Neural cell (in vitro differentiated cells): ENCODE measurements around the gene ADTRP. TPM values are rescaled to one million over a fixed set of nuclear protein-coding genes. Genes with fewer than 3 reads are reported as not detected.

Experiments
- H2AFZ ChIP-seq: fragments of 200-600, 300-800 bp; sonication (generic), shearing (Covaris generic); 2 replicates; pipeline ENCODE4 v1.6.0; 2014; ENCODE audit warnings: low read depth, mild to moderate bottlenecking, antibody characterized with exemption, low read length, moderate library complexity
- H3F3A ChIP-seq: fragments of 200-600 bp; shearing (Covaris generic); 2 replicates; pipeline ENCODE4 v1.6.1; 2016; ENCODE audit warnings: mild to moderate bottlenecking, moderate library complexity, mixed read lengths, antibody characterized with exemption, low read length; ENCODE audit not compliant: insufficient read depth, poor library complexity, severe bottlenecking
- H3K27ac ChIP-seq: fragments of 200-600, 300-800 bp; sonication (generic), shearing (Covaris generic); 2 replicates; pipeline ENCODE4 v1.5.1; 2014; ENCODE audit warnings: mild to moderate bottlenecking, low read length, moderate library complexity
- H3K27me3 ChIP-seq: fragments of 300-800, 200-600 bp; sonication (generic), shearing (Covaris generic); 2 replicates; pipeline ENCODE4 v1.6.0; 2014; ENCODE audit warnings: mild to moderate bottlenecking, low read depth, low read length, moderate library complexity; ENCODE audit not compliant: insufficient read depth
- H3K36me3 ChIP-seq: fragments of 300-800, 200-600 bp; sonication (generic), shearing (Covaris generic); 2 replicates; pipeline ENCODE4 v1.5.1; 2014; ENCODE audit warnings: mild to moderate bottlenecking, antibody characterized with exemption, low read length, moderate library complexity; ENCODE audit not compliant: insufficient read depth
- H3K4me2 ChIP-seq: fragments of 300-800, 200-600 bp; sonication (generic), shearing (Covaris generic); 2 replicates; pipeline ENCODE4 v1.6.0; 2014; ENCODE audit warnings: mild to moderate bottlenecking, low read length
- H3K4me3 ChIP-seq: fragments of 300-800, 200-600 bp; sonication (generic), shearing (Covaris generic); 2 replicates; pipeline ENCODE4 v1.5.1; 2014; ENCODE audit warnings: mild to moderate bottlenecking, low read length, moderate library complexity
- H3K79me2 ChIP-seq: fragments of 200-600 bp; shearing (Covaris generic); replicated peaks from 2 replicates; pipeline ENCODE4 v1.6.0; 2014; ENCODE audit warnings: mild to moderate bottlenecking, low read length, moderate library complexity; ENCODE audit not compliant: insufficient read depth
- H3K9ac ChIP-seq: fragments of 300-800, 200-600 bp; sonication (generic), shearing (Covaris generic); 2 replicates; pipeline ENCODE4 v1.6.1; 2016; ENCODE audit warnings: mild to moderate bottlenecking, low read length, mixed read lengths
- H3K9me2 ChIP-seq: fragments of 200-600 bp; shearing (Covaris generic); 2 replicates; pipeline ENCODE4 v1.6.1; 2016; ENCODE audit warnings: mild to moderate bottlenecking, low read length, mixed read lengths; ENCODE audit not compliant: insufficient read depth
- H3K9me3 ChIP-seq: fragments of 200-600, 300-800 bp; sonication (generic), shearing (Covaris generic); 2 replicates; pipeline ENCODE4 v1.6.1; 2016; ENCODE audit warnings: mild to moderate bottlenecking, mixed run types, low read length, moderate library complexity, mixed read lengths
- H4K20me1 ChIP-seq: fragments of 200-600 bp; shearing (Covaris generic); 2 replicates; pipeline ENCODE4 v1.6.1; 2016; ENCODE audit warnings: mild to moderate bottlenecking, mixed run types; ENCODE audit not compliant: insufficient read depth
- CTCF ChIP-seq: fragments of 450-650 bp; IDR thresholded peaks from 2 replicates; pipeline ENCODE4 v1.5.1; 2014; ENCODE audit warnings: antibody characterized with exemption, mild to moderate bottlenecking, moderate library complexity; ENCODE audit not compliant: poor library complexity, severe bottlenecking
- EP300 ChIP-seq: fragments of 450-650 bp; conservative IDR thresholded peaks from 2 replicates; pipeline ENCODE4 v1.6.1; 2014; ENCODE audit warnings: antibody characterized with exemption, mild to moderate bottlenecking, moderate library complexity; ENCODE audit not compliant: poor library complexity, severe bottlenecking
- EZH2 ChIP-seq: fragments of 200-600, 300-800 bp; shearing (Covaris generic), sonication (generic); IDR thresholded peaks from 2 replicates; pipeline ENCODE4 v1.6.1; 2014; ENCODE audit warnings: antibody characterized with exemption, low read length, borderline replicate concordance, mild to moderate bottlenecking; ENCODE audit not compliant: insufficient read depth, poor library complexity, severe bottlenecking
- MXI1 ChIP-seq: fragments of 450-650 bp; conservative IDR thresholded peaks from 2 replicates; pipeline ENCODE4 v1.6.1; 2014; ENCODE audit warnings: antibody characterized with exemption, mild to moderate bottlenecking; ENCODE audit not compliant: poor library complexity, severe bottlenecking
- POLR2AphosphoS5 ChIP-seq: IDR thresholded peaks from 2 replicates; pipeline ENCODE4 v1.6.1; 2012
- RAD21 ChIP-seq: fragments of 450-650 bp; conservative IDR thresholded peaks from 2 replicates; pipeline ENCODE4 v1.6.1; 2014; ENCODE audit warnings: antibody characterized with exemption, mild to moderate bottlenecking, moderate library complexity
- REST ChIP-seq: IDR thresholded peaks from 2 replicates; pipeline ENCODE4 v1.6.1; 2012; ENCODE audit warnings: borderline replicate concordance
- SMC3 ChIP-seq: fragments of 450-650 bp; conservative IDR thresholded peaks from 2 replicates; pipeline ENCODE4 v1.6.1; 2014; ENCODE audit warnings: antibody characterized with exemption, mild to moderate bottlenecking, moderate library complexity; ENCODE audit not compliant: poor library complexity
- TAF1 ChIP-seq: IDR thresholded peaks from 2 replicates; pipeline ENCODE4 v1.6.1; 2012; ENCODE audit warnings: low read depth
- polyA minus RNA-seq: library from RNA; depleted of rRNA, polyadenylated mRNA; stranded (reverse); fragments of >200 nt; gene quantifications from 2 replicates; pipeline ENCODE4 v1.2.3, GENCODE V29; 2014
- polyA plus RNA-seq: library from polyadenylated mRNA; depleted of rRNA; stranded (reverse); fragments of >200 nt; gene quantifications from 2 replicates; pipeline ENCODE4 v1.2.3, GENCODE V29; 2014

ADTRP gene
- polyA plus RNA-seq (not detected in 2 replicates), polyA minus RNA-seq (not detected in 2 replicates)

- no peaks in the 10 kb centered on the region for H3K9me2 ChIP-seq
- no peaks in the 10 kb centered on the region for H3F3A ChIP-seq
- no peak within 1 kb of the TSS for H3K4me2 ChIP-seq
- no peak within 1 kb of the TSS for H3K4me3 ChIP-seq
- no peak within 1 kb of the TSS for H2AFZ ChIP-seq
- no peaks in the 10 kb centered on the region for H3K9me3 ChIP-seq
- no peak within 1 kb of the TSS for H3K27ac ChIP-seq
- no peaks in the 10 kb centered on the region for H3K79me2 ChIP-seq
- no peak within 1 kb of the TSS for H3K9ac ChIP-seq
- no peaks in the 10 kb centered on the region for H3K36me3 ChIP-seq
- no peaks in the 10 kb centered on the region for H4K20me1 ChIP-seq
- TF ChIP-seq CTCF (no peak), MXI1 (no peak), SMC3 (no peak), POLR2AphosphoS5 (no peak), REST (no peak), EP300 (no peak), TAF1 (no peak), EZH2 (no peak), RAD21 (no peak)
- H3K27me3 ChIP-seq = peaks cover 6% of the 10 kb centered on the region
Measured at GRCh38 chr6:11778648-11779328, at the start of gene ADTRP. Gene ADTRP (minus strand): TSS chr6:11778803. CDS start chr6:11778759, 44 bp downstream.

GRCh38 chr6:11826779-11827178 is 48.2 kb upstream of the ADTRP start:
- Histone ChIP-seq H3K4me2 (no peak overlapping the region), H3K27ac (no peak overlapping the region), H3K9ac (no peak overlapping the region), H3F3A (no peaks in the 10 kb centered on the region), H3K4me3 (no peak overlapping the region), H3K9me3 (no peaks in the 10 kb centered on the region), H2AFZ (no peak overlapping the region), H3K9me2 (no peaks in the 10 kb centered on the region), H4K20me1 (no peaks in the 10 kb centered on the region), H3K27me3 (no peaks in the 10 kb centered on the region), H3K79me2 (no peaks in the 10 kb centered on the region), H3K36me3 (no peaks in the 10 kb centered on the region)
- TF ChIP-seq CTCF (no peak), TAF1 (no peak), EZH2 (no peak), SMC3 (no peak), EP300 (no peak), REST (no peak), MXI1 (no peak), RAD21 (no peak), POLR2AphosphoS5 (no peak)
